Erythroblast (primary cell): ENCODE data around the gene GPS2.

Experiments
- GATA1 ChIP-seq: IDR thresholded peaks from 2 replicates; pipeline ENCODE4 v1.6.1; 2011; ENCODE audit warnings: low read depth, mild to moderate bottlenecking, control low read depth, low read length, moderate library complexity
- POLR2A ChIP-seq: IDR thresholded peaks from 2 replicates; pipeline ENCODE4 v1.6.1; 2011; ENCODE audit warnings: mild to moderate bottlenecking, low read length

DNA sequence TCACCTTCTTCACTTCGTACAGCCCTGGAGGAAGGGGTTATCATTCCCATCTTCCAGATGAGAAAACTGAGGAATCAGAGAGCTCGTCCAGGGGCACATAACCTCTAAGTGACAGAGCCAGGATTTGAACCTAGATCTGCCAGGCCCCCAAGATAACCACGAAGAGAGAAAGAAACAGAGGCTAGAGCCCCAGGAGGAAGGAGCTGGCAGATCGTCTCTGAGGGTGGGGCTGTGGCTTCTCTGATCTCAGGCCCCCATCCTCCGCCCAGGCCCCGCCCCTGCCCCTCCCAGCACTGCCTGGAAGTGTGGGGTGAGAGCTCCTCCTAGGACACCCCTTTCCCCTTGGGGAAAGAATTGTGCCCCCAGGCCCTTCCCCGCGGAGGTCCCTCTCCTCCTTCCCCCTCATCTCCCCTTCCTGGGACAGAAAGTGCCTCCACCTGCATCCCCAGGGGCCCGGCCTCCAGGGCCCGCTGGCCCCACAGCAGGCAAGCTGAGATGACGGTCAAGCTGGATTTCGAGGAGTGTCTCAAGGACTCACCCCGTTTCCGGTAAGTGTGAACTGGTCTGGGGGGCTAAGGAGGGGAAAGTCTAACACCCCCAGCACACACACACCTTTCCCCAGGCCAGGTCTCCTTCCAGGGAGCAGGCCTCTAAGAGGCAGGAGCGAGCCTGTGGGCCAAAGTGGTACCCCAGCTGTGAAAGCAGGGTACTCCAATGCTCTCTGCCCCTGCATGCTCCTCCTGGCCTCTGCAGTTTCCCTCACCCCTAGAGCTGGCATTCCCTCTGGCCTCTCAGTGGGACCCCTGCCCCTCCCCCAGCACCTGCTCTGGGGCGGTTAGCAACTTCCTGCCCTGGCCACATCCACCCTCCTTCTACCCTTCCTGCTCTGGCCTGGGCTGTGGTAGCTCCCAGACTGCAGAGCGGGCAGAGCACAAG is 21.3 kb upstream of the GPS2 start, which contains the start of gene ACAP1:
- TF ChIP-seq POLR2A (no peak), GATA1 (no peak)
